GM18951 (cell line): ENCODE measurements around the gene SORCS3.

Experiments used
- POLR2A ChIP-seq: IDR thresholded peaks from 4 replicates; pipeline ENCODE4 v1.6.1; 2011; ENCODE audit warnings: mild to moderate bottlenecking; ENCODE audit not compliant: insufficient read length, insufficient read depth; ENCODE audit errors: extremely low read depth
- in situ Hi-C: fragments of 300-500 bp; cut with MboI; formaldehyde crosslinking; loops from one replicate; pipeline ENCODE4 v1.12.0; 2022; ENCODE audit warnings: low sequenced_read_pairs, mixed read lengths, inconsistent platforms; ENCODE audit not compliant: unreplicated experiment

The SORCS3 gene

DNA sequence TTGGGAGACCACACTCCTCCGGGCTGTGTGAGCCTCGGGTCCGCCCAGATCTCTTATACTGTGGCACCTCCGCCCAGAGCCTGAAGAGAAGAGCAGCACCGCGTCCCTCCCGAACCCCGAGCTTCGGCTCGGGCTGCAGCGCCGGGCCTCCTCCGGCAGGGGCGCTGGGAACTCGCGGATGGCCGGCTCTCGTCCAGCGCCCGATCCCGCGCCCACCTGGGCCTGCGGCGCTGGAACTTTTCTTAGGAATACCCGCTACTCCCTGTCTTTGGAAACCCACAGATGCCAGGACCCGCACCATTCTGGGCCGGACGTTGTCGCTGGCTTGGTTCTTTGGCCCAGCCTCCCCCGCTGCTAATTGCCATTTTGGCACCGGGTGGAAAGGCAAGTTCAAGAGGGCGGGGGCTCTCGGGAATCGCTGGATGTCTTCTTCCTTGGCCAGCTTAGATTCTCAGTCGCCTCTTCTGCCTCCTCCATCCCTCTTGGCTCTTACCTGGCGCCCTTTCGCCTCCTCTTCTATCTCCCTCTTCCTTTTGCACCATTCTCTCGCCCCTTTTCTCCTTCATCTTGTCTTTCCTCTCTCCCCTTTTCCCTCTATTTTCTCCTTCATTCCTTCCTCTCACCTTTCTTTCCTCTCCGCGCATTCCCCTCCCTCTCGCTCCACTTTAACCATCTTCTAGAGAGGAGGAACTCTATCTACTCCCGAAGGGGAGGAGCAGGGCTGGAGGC lies 2.1 kb upstream of the SORCS3 start:
- TF ChIP-seq POLR2A = no peak
- in situ Hi-C loops = no loop called here

DNA sequence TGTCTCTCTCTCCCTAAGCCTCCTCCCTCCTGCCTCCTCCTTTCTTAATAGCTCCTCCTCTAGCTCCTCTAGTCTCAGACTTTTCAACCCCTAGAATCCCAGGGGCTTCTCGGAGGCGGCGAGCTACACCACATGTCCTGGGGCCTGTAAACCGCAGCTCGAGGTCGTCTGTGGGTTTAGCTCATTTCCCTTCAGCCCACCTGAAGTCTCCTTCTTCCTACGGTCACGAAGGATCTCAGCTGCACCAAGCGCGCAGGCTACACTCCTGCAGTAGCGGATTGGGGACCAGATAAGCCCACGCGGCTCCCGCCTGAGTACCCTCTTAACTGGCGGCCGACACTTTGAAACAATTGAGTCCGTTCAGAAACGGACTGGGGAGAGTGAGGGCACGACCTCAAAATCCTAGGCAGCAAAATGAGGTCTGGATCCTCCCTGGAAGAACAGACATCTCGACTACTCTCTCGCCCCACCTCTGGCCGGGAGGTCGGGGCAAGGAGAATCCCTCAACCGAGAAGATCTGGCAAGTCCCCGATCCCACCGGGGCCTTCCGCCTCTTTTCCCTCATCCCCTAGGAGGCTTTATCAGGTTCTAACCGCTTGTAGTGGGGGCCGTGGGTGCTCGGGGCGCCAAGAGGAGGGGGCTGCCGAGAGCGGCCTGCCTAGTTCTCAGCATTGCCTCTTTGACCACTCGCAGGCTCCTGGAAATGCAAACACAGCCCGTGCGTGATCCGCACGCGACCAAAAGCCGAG lies 1.3 kb upstream of the SORCS3 start:
- no peak for TF ChIP-seq POLR2A
- in situ Hi-C loops = no loop called here

DNA sequence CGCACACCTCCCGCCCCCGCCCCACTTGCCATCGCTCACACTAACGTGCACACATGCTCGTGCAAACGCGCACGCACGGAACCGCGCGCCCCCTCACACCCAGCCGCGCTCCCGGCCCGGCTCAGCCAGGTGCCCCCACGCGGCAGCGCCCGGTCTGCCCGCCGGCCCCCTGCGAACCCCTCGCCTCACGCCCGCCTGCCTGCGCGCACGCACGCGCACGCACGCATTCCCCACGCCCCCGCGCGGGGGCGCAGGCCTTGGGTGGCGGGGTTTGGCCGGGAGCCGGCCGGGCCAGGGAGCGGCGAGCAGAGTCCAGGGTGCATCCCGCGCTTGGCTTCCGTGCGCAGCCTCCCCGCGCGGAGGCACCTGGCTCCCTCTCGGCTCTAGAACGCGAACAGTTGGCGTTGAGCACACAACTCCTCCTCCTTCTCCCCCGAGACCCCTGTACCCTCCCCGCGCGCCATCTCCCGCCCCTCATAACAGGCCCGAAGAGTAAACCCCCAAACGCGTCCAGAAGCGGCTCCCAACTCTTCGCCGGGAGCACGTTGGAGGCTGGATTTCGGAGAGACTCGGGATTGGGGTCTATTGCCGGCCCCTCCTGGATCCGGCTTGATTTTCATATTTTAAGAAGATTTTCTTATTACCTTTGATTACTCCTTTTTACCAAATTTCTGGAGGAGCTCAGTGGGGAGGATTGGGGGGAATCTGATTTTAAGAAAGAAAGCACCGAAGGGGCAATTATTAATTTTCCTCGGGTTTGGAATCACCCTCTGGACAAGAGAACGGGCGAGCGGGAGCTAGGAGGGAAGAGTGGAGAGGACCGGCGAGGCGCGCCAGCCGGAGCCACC lies 527 bp upstream of the SORCS3 start:
- in situ Hi-C loops = no loop called here
- no peak for TF ChIP-seq POLR2A

DNA sequence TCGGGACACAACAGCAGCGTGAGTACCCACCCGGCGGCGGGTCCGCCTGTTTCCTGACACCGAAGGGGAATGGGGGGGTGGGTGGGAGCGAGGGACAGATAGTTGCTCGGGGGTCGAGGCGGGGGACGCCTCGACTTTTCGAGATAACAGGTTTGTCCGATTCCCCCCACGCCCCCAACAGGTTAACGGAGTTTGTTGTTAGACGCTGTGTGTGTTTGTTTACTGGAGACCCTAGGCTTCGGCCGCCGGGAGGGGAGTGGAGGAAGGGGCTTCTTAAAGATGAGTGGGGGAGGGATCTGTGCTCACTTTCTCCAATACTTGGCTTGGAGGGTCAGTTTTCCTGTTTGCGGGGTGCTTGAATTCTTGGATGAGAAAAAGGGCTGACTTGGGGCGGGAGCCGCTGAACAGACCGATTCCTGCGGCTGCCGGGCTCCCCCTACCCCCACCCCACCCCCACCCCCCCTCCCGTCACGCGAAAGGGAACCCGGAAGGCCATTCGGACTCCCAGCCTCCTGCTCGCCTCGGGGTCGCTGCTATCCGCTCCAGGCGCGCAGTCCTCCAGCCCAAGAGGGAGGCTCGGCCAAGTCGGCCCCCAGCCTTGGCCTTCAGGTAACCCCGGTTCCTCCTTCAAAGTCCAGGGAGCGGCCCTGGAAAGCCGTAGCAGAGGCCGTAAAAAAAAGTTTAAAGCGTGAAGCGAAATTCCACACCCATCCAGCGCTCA lies 1.0 kb downstream of the SORCS3 start:
- TF ChIP-seq POLR2A = no peak

DNA sequence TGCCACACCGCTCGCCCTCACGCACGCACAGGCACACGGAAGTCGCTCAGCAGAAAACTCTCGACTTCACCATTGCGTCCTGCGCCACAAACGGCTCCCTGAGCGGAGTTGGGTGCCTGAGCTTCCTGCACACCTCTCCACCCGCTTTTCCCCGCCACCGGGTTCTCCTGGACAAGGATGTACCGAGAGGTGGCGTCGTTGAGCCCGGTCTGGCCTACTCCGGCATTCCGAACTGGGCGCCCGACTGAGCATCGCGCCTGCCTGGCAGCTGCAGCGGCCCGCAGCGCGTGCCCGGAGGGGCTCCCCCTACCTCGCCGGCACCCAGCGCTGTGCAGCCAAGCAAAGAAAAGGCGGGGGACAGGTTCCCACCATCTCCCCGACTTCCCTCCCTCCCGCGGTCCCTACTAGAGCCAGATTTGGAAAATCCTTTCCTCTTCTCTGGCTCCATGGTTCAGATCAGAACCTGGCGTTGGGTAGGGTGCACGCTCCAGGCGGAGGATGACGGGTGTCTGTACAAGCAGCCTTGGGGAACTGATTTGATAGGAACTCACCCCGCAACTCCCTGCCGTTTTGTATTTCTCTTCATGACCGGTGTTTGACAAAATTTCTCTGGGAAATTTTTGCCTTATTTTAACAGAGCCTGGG lies 1.7 kb downstream of the SORCS3 start:
- TF ChIP-seq POLR2A = no peak
- in situ Hi-C loops = no loop called here

More for the DNA sequence above, 1.0 kb downstream of the SORCS3 start:
- in situ Hi-C loops = no loop called here

DNA sequence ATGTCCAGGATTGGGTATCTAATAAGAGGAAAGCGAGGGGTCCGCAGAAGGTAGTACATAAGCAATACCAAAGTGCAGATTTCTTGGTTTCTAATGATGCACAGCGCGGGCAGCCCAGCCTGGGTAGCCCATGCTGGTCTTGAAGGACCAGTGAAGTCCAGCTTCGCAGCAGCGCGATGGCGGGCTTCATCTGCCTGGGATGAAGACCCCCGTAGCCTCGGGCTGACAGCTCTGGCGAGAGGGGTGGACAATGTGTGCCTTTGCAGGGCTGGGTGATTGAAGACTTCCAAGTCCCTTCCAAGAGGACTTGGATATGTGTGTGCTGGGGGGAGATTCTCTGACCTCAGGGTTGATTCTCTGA lies 2.2 kb downstream of the SORCS3 start:
- in situ Hi-C loops = no loop called here
- TF ChIP-seq POLR2A = no peak

DNA sequence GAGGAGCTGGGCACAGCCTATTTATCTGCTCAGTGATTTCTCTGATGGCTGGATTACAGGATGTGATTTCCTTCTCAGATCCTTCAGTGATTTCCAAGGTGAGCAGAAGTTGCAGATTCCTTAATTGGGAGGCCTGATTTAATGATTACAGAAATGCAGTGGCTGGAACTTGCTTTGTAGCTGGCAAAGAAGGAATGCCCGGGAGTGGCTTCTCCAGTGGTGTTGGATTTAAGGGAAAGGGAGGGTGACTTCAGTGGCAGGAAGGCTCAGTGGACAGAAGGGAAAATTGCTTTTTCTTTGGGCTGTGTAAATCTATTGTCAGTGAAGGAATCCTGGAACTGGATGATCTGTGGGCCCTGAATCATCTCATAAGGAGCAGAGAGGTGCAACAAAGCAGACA lies 5.1 kb downstream of the SORCS3 start:
- TF ChIP-seq POLR2A = no peak
- in situ Hi-C loops = no loop called here

DNA sequence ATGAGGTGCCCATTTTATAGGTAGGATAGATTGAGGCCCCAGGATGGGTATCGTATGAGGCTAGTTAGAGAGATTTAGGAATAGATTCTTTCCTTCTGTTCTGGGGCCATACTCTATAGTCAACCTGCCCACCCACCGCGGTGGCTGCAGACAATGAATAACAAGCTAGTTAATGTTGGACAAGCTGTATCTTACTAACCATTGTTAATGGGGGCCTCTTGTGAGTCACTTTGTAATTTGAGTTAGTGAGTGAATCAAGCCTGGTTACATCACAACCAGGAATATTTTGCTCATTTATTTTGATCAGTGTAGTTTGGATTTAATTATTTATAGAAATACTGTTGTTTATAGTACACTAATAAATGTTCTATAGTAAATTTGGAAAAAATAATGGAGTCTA lies 7.3 kb downstream of the SORCS3 start:
- in situ Hi-C loops = no loop called here
- no peak for TF ChIP-seq POLR2A

DNA sequence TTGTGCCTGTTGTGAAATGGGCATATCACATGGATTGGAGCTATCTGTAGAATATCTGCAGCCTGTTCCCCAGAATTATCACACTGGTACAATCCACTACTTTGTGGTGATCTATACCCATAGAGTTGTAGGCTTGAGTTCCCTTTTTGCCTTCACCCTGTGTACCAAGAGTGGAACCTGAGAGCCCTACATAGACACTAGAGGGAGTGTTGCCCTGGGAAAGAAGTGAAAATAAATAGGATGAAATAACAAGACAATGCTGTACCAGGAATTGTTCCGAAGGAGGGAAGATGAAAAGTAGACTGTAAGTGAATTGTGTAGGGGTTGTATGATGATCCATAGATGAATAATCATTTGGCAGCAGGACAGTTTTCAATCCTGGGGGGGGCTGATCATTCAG lies 9.0 kb downstream of the SORCS3 start:
- in situ Hi-C loops = no loop called here
- TF ChIP-seq POLR2A = no peak

DNA sequence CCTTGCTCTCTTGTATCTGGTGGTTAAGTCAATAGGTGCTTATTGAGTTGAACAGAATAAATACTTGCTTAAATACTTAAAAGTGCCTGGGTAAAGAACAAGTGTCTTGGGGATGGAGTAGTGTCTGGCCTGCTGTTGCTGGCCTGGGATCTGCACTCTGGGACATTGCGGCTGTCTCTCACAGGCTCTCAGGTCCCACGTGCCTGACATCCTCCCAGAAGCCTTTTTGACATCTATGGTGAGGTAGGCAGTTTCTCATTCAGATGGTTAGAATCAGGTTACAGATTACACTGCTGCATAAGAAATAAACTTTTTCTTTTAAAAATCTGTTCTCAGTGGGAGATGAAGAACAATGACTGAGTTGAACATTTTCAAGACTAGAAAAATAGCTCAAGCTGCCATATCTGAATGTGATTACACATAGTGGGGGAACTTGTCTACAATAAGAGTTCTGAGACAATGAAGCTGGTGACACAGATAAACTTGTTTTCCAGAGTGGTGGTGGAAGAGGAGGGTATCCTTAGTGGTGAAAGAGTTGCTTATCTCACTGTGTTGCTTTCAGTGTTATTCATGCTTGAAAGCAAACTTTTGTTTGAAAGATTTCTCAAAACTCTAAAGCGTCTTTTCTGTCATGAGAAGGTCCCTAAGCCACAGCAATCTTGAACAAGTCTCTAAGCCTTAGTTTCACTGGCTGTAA lies 9.7 kb downstream of the SORCS3 start:
- no peak for TF ChIP-seq POLR2A
- in situ Hi-C loops = no loop called here

DNA sequence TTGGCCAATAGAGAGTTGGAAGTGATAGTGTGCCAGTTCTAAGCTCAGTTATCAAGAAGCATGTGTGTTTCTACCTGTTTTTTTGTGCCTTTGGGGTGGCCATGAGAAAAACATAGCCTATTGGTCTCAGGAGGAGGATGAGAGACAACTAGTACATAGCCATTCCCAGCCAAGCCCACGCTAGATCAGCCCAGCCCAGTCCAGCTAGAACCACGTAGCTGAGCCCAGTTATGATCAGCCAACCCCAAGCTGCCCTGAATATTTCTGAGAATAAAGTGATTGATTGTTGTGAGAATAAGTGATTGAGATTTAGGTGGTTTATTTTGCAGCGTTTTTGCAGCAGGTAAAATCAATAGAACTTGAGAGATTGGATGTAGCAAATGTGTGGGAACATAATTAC lies 15.9 kb downstream of the SORCS3 start:
- TF ChIP-seq POLR2A = no peak
- in situ Hi-C loops = no loop called here

DNA sequence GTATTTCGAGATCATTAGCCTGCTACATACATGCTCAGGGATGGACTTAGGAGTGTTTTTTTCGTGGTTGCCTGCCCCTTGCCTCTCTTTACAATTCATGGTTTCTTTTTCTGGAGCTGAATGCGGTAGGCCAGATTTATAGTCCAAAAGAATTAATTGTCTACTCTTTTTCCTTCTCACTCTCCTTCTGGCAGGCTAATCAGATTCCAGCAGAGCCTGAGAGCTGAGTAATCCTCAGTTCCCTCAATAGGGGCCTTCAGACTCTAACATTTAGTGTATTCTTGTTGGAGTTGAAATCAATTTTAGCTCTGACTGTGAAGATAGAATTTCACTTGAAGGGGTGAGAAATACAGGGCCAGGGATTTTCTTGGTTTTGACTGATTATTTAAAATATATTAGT lies 16.4 kb downstream of the SORCS3 start:
- in situ Hi-C loops = no loop called here
- no peak for TF ChIP-seq POLR2A

DNA sequence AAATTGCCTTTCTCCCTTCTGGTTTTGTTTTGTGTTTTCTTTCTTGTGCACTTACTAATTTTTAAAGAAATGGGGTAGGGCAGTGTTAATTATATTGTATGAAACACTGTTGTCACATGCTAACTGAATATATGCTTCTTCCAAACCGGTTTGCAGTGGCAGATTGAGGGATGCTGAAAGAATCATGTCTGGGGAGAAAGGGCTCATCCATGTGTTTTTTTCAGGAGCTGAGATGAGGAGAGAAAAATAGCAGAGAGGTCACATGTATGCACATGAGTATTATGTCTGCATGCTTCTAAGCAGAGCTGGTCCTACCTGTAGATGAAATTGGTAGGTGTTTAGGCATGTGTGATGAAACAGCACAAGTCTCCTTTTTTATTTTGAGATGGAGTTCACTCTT lies 17.0 kb downstream of the SORCS3 start:
- TF ChIP-seq POLR2A = no peak
- in situ Hi-C loops = no loop called here
